Smooth muscle cell (in vitro differentiated cells): ENCODE measurements around the gene DNAJC1. TPM values are rescaled to one million over a fixed set of nuclear protein-coding genes. Genes with fewer than 3 reads are reported as not detected.

Source experiments
- DNase-seq: peaks from one replicate; lab custom pipeline; 2025; ENCODE audit not compliant: unreplicated experiment; lab: John Stamatoyannopoulos, UW
- H2AFZ ChIP-seq: fragments of 200-600 bp; sonication (generic); 2 replicates; pipeline ENCODE4 v1.6.0; 2016; ENCODE audit warnings: antibody characterized with exemption, low read depth, mild to moderate bottlenecking
- H3F3A ChIP-seq: fragments of 200-600 bp; sonication (generic); 2 replicates; pipeline ENCODE4 v1.6.0; 2017; ENCODE audit warnings: antibody characterized with exemption, low read depth
- H3K27ac ChIP-seq: fragments of 200-600 bp; sonication (generic); 2 replicates; pipeline ENCODE4 v1.5.1; 2016; ENCODE audit warnings: low read depth, mild to moderate bottlenecking
- H3K27me3 ChIP-seq: fragments of 200-600 bp; sonication (generic); 2 replicates; pipeline ENCODE4 v1.6.1; 2016; ENCODE audit warnings: low read depth, mild to moderate bottlenecking
- H3K36me3 ChIP-seq: fragments of 200-600 bp; sonication (generic); 2 replicates; pipeline ENCODE4 v1.5.1; 2016; ENCODE audit warnings: low read depth
- H3K4me1 ChIP-seq: fragments of 200-600 bp; sonication (generic); 2 replicates; pipeline ENCODE4 v1.5.1; 2016; ENCODE audit warnings: low read depth
- H3K4me2 ChIP-seq: fragments of 200-600 bp; sonication (generic); 2 replicates; pipeline ENCODE4 v1.6.0; 2016; ENCODE audit warnings: mild to moderate bottlenecking
- H3K4me3 ChIP-seq: fragments of 200-600 bp; sonication (generic); 2 replicates; pipeline ENCODE4 v1.5.1; 2016; ENCODE audit warnings: mild to moderate bottlenecking
- H3K79me2 ChIP-seq: fragments of 200-600 bp; sonication (generic); 2 replicates; pipeline ENCODE4 v1.6.0; 2016; ENCODE audit warnings: low read depth, mild to moderate bottlenecking
- H3K9ac ChIP-seq: fragments of 200-600 bp; sonication (generic); 2 replicates; pipeline ENCODE4 v1.6.0; 2016; ENCODE audit warnings: low read depth
- H3K9me3 ChIP-seq: fragments of 200-600 bp; sonication (generic); replicated peaks from 2 replicates; pipeline ENCODE4 v1.5.1; 2016; ENCODE audit warnings: low read depth
- H4K20me1 ChIP-seq: fragments of 200-600 bp; sonication (generic); 2 replicates; pipeline ENCODE4 v1.6.0; 2016; ENCODE audit warnings: low read depth
- CTCF ChIP-seq: fragments of 200-600 bp; sonication (generic); IDR thresholded peaks from 2 replicates; pipeline ENCODE4 v1.5.1; 2017; ENCODE audit warnings: borderline replicate concordance, mild to moderate bottlenecking, antibody characterized with exemption; ENCODE audit not compliant: insufficient read depth, poor library complexity, severe bottlenecking
- WGBS: methylation state at CpG from one replicate; pipeline ENCODE4 v1.1.7; 2016; ENCODE audit warnings: low lambda C conversion rate; 5-methylcytosine and 5-hydroxymethylcytosine counted together
- polyA plus RNA-seq: library from polyadenylated mRNA; unstranded; fragments of >200 nt; fragmentation: Nextera tagmentation; extraction: Ambion mirVana; gene quantifications from 2 replicates; pipeline ENCODE4 v1.2.1, GENCODE V29; 2016
- total RNA-seq: library from RNA; depleted of rRNA; stranded (reverse); fragments of >200 nt; gene quantifications from 2 replicates; pipeline ENCODE4 v1.2.3, GENCODE V29; 2014

DNAJC1 gene
- total and polyA plus RNA-seq, 2 experiments from 2014 or later: 67.0 to 88.5 TPM

GRCh38 chr10:21733710-21734109 lies 269.8 kb downstream of the DNAJC1 start:
- no peak for TF ChIP-seq CTCF
- DNase-seq: no peak
- WGBS: 86% methylated on average over 6 of the region's 6 CpGs
- H4K20me1 ChIP-seq: peaks cover 8% of the 10 kb centered on the region
- no peak overlapping the region for H3K4me2 ChIP-seq
- H3K9ac ChIP-seq: no peak overlapping the region
- H3K36me3 ChIP-seq: no peaks in the 10 kb centered on the region
- H3K9me3 ChIP-seq: no peaks in the 10 kb centered on the region
- no peak overlapping the region for H3K27ac ChIP-seq
- H3K79me2 ChIP-seq: peaks cover 31% of the 10 kb centered on the region
- H3K4me1 ChIP-seq: peaks cover 27% of the 10 kb centered on the region
- H3K27me3 ChIP-seq: no peaks in the 10 kb centered on the region
- H3F3A ChIP-seq: peaks cover 7% of the 10 kb centered on the region
- no peak overlapping the region for H2AFZ ChIP-seq
- no peak overlapping the region for H3K4me3 ChIP-seq

DNA sequence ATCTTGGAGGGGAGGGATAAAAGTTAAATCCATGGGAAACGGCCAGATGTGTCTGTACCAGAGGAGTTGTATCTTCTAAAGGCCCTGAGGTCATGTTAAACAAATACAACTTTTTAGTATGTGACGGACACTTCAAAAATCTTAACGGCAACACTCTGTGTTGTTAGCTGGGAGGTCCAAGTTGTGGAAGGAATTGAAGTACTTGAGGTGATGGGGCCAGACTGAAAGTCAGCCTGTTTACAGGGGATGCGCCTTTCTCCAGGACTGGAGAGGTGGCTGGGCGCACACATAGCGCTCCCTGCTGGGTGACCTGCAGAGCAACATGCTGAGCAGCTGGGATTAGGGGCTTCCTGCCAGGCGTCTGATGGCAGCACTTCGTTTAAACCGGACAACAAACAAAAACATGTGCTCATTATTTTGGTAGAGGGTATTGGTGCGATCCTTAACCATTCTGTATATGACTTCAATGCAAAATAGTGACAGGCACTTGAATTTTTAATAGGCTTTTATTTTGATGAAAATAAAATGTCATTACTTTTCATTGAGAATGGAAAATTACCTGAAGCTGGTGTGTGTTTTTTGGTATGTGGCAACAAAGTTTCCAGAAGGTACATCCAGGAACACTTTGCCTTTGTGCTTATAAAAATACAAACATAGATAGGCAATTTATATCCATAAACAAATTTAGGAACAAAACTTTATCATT lies 271.3 kb downstream of the DNAJC1 start:
- Histone ChIP-seq H3K9ac (no peak overlapping the region), H2AFZ (no peak overlapping the region), H3K27ac (no peak overlapping the region), H3K27me3 (no peaks in the 10 kb centered on the region), H4K20me1 (peaks cover 9% of the 10 kb centered on the region), H3K9me3 (no peaks in the 10 kb centered on the region), H3F3A (peaks cover 7% of the 10 kb centered on the region), H3K4me1 (peaks cover 37% of the 10 kb centered on the region), H3K36me3 (no peaks in the 10 kb centered on the region), H3K4me3 (no peak overlapping the region), H3K4me2 (no peak overlapping the region), H3K79me2 (peaks cover 31% of the 10 kb centered on the region)
- TF ChIP-seq CTCF: peak; percentile 92
- DNase-seq: no peak
- WGBS: 15% methylated on average over 10 of the region's 10 CpGs

GRCh38 chr10:21728618-21729017 lies 274.9 kb downstream of the DNAJC1 start:
- peaks cover 29% of the 10 kb centered on the region for H3F3A ChIP-seq
- H3K4me2 ChIP-seq: no peak overlapping the region
- no peak overlapping the region for H3K9ac ChIP-seq
- H4K20me1 ChIP-seq: peaks cover 40% of the 10 kb centered on the region
- no peak overlapping the region for H3K27ac ChIP-seq
- WGBS: 79% methylated on average over 3 of the region's 3 CpGs
- peaks cover 59% of the 10 kb centered on the region for H3K4me1 ChIP-seq
- H3K27me3 ChIP-seq: no peaks in the 10 kb centered on the region
- H3K9me3 ChIP-seq: no peaks in the 10 kb centered on the region
- TF ChIP-seq CTCF: no peak
- peaks cover 29% of the 10 kb centered on the region for H3K79me2 ChIP-seq
- H3K36me3 ChIP-seq: no peaks in the 10 kb centered on the region
- no peak for DNase-seq
- no peak overlapping the region for H3K4me3 ChIP-seq
- no peak overlapping the region for H2AFZ ChIP-seq

- H3K9ac ChIP-seq: no peak overlapping the region
- no peak for DNase-seq
- TF ChIP-seq CTCF: no peak
- H3K4me3 ChIP-seq: peak overlapping the region; percentile 8
- no peaks in the 10 kb centered on the region for H3K36me3 ChIP-seq
- no peak overlapping the region for H2AFZ ChIP-seq
- H3K27ac ChIP-seq: peak overlapping the region; percentile 13
- peaks cover 21% of the 10 kb centered on the region for H3K79me2 ChIP-seq
- peaks cover 35% of the 10 kb centered on the region for H3F3A ChIP-seq
- H3K27me3 ChIP-seq: no peaks in the 10 kb centered on the region
- peaks cover 45% of the 10 kb centered on the region for H4K20me1 ChIP-seq
- peak overlapping the region; percentile 59 for H3K4me2 ChIP-seq
- peaks cover 52% of the 10 kb centered on the region for H3K4me1 ChIP-seq
- WGBS: 10% methylated on average over 13 of the region's 13 CpGs
- H3K9me3 ChIP-seq: no peaks in the 10 kb centered on the region
Measured at GRCh38 chr10:21727452-21728168, 275.9 kb downstream of the DNAJC1 start.
